ENCODE data around the gene AGL. TPM values are rescaled to one million over a fixed set of nuclear protein-coding genes. Genes with fewer than 3 reads are reported as not detected.
"Not testable (repeated sequence)": the region's sequence is repeated elsewhere in the genome, so short reads cannot be mapped to it uniquely, and the experiment has no call there.

Gene AGL
- polyA plus RNA-seq, 1 experiment = 7.2 TPM

GRCh38 chr1:99969260-99969728 is 119.1 kb downstream of the AGL start:
- CTCF ChIA-PET = interaction anchor here (0.8 kb wide), 1 partner anchor 74 kb away, joined by 3 read pairs; no protein-coding TSS in a partner anchor
- peak overlapping the region; percentile 96 for H3K4me3 ChIP-seq (ENCODE audit: low read depth, low read length)
- POLR2A ChIA-PET = interaction anchor here (1.0 to 1.1 kb wide), 2 partner anchors 69 to 280 kb away, joined by 4 to 7 read pairs; partner anchors contain the start of gene DBT
- no peaks in the 10 kb centered on the region; the same call in 1 of the 2 replicates for H3K9me3 ChIP-seq (ENCODE audit: control insufficient read depth, insufficient read depth, low read length)
- no peak overlapping the region for H3K27ac ChIP-seq (ENCODE audit: low read depth, low read length)
- TF ChIP-seq, protein P1, sequence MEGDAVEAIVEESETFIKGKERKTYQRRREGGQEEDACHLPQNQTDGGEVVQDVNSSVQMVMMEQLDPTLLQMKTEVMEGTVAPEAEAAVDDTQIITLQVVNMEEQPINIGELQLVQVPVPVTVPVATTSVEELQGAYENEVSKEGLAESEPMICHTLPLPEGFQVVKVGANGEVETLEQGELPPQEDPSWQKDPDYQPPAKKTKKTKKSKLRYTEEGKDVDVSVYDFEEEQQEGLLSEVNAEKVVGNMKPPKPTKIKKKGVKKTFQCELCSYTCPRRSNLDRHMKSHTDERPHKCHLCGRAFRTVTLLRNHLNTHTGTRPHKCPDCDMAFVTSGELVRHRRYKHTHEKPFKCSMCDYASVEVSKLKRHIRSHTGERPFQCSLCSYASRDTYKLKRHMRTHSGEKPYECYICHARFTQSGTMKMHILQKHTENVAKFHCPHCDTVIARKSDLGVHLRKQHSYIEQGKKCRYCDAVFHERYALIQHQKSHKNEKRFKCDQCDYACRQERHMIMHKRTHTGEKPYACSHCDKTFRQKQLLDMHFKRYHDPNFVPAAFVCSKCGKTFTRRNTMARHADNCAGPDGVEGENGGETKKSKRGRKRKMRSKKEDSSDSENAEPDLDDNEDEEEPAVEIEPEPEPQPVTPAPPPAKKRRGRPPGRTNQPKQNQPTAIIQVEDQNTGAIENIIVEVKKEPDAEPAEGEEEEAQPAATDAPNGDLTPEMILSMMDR (IDR thresholded peaks at IDR 0.05; ENCODE audit: low read depth, low read length) = no peak
- DNase-seq (ENCODE audit: low read depth, low spot score) = no peak
- H3K27me3 ChIP-seq (ENCODE audit: control insufficient read depth, insufficient read depth, low read length) = no peaks in the 10 kb centered on the region

- no peaks in the 10 kb centered on the region for H3K27me3 ChIP-seq (ENCODE audit: control insufficient read depth, insufficient read depth, low read length)
- ChIA-PET POLR2A (interaction anchor here (1.0 to 1.3 kb wide), 5 partner anchors 8 to 280 kb away, joined by 3 to 7 read pairs (median 4); partner anchors contain the start of gene DBT), CTCF (interaction anchor here (0.8 kb wide), 1 partner anchor 74 kb away, joined by 3 read pairs; no protein-coding TSS in a partner anchor)
- H3K4me3 ChIP-seq (ENCODE audit: low read depth, low read length) = peak within 1 kb of the TSS; percentile 96
- H3K9me3 ChIP-seq (ENCODE audit: control insufficient read depth, insufficient read depth, low read length) = no peaks in the 10 kb centered on the region; the same call in 1 of the 2 replicates
- no peak for DNase-seq (ENCODE audit: low read depth, low spot score)
- TF ChIP-seq, protein P1 (IDR thresholded peaks at IDR 0.05; ENCODE audit: low read depth, low read length) = no peak
- H3K27ac ChIP-seq (ENCODE audit: low read depth, low read length) = peak within 1 kb of the TSS; percentile 31
Measured at GRCh38 chr1:99969729-99970621, 119.8 kb downstream of the AGL start, which contains the start of gene SLC35A3. Gene SLC35A3 (plus strand): TSS chr1:99969996. CDS start chr1:99993555, 23,559 bp downstream.

GRCh38 chr1:99970713-99971255 is 120.6 kb downstream of the AGL start:
- TF ChIP-seq, protein P1 (IDR thresholded peaks at IDR 0.05; ENCODE audit: low read depth, low read length) = no peak
- POLR2A ChIA-PET = interaction anchor here (1.0 to 1.3 kb wide), 4 partner anchors 7 to 67 kb away, joined by 3 to 7 read pairs (median 4); a partner anchor contains a TSS

GRCh38 chr1:99972066-99972465 is 121.9 kb downstream of the AGL start:
- H3K27ac ChIP-seq (ENCODE audit: low read depth, low read length); DNase-seq (ENCODE audit: low read depth, low spot score); CTCF ChIA-PET; POLR2A ChIA-PET; H3K27me3 ChIP-seq (ENCODE audit: control insufficient read depth, insufficient read depth, low read length); H3K9me3 ChIP-seq (ENCODE audit: control insufficient read depth, insufficient read depth, low read length); H3K4me3 ChIP-seq (ENCODE audit: low read depth, low read length): not testable (repeated sequence)

More at GRCh38 chr1:99970713-99971255, 120.6 kb downstream of the AGL start:
- no peak for DNase-seq (ENCODE audit: low read depth, low spot score)
- no peaks in the 10 kb centered on the region for H3K27me3 ChIP-seq (ENCODE audit: control insufficient read depth, insufficient read depth, low read length)
- peak overlapping the region; percentile 96 for H3K4me3 ChIP-seq (ENCODE audit: low read depth, low read length)
- no peak overlapping the region for H3K27ac ChIP-seq (ENCODE audit: low read depth, low read length)
- H3K9me3 ChIP-seq (ENCODE audit: control insufficient read depth, insufficient read depth, low read length) = no peaks in the 10 kb centered on the region; the same call in 1 of the 2 replicates
- CTCF ChIA-PET = no interaction called here

Small RNAs within 50 kb of the gene (small RNA-seq; reads per million reads assigned to genes)
- not detected for gene AC096949.1 (ENCODE audit: insufficient read length, low read depth)

Other genes with a start within 250 kb of the AGL start
- gene PALMD, start 204.2 kb upstream of the AGL start, polyA plus RNA-seq (2011; rRNA removed) = 0.37 and 0.43 TPM in 2 replicates
- 7.9 and 9.7 TPM in 2 replicates for gene FRRS1, start 83.7 kb upstream of the AGL start, polyA plus RNA-seq (2011; rRNA removed)
- 8.5 and 12.6 TPM in 2 replicates for gene SLC35A3, start 119.6 kb downstream of the AGL start, polyA plus RNA-seq (2011; rRNA removed)

All from AG04450 (cell line).